ENCODE results near the gene FIBCD1. TPM values are rescaled to one million over a fixed set of nuclear protein-coding genes. Genes with fewer than 3 reads are reported as not detected.

Gene FIBCD1
- total RNA-seq, 2 experiments from 2014 or later: not detected

GRCh38 chr9:130972277-130972956 is 33.4 kb upstream of the FIBCD1 start:
- POLR2A ChIA-PET: no interaction called here
- H3K27ac ChIP-seq (ENCODE audit: low read depth, low read length, poor library complexity, severe bottlenecking): no peak overlapping the region
- no peak overlapping the region for H3K4me2 ChIP-seq (ENCODE audit: low read length)
- BruUV-seq (replicated peaks): no TSS peak
- H2AFZ ChIP-seq (ENCODE audit: low read length): no peak overlapping the region
- H3K4me1 ChIP-seq (ENCODE audit: insufficient read depth, low read length, poor library complexity, severe bottlenecking): no peaks in the 10 kb centered on the region
- no peaks in the 10 kb centered on the region for H4K20me1 ChIP-seq (ENCODE audit: insufficient read depth, low read length)
- no peaks in the 10 kb centered on the region for H3K79me2 ChIP-seq (ENCODE audit: insufficient read depth, low read depth, low read length)
- DNase-seq (ENCODE audit: low spot score): no peak
- no peaks in the 10 kb centered on the region for H3K9me3 ChIP-seq (ENCODE audit: low read length)
- CTCF ChIA-PET (ENCODE audit: unreplicated experiment): no interaction called here
- H3K9me2 ChIP-seq (ENCODE audit: insufficient read depth, low read length): no peaks in the 10 kb centered on the region
- intact Hi-C loops (cut with micrococcal nuclease; ENCODE audit: unreplicated experiment): no loop called here
- no peaks in the 10 kb centered on the region for H3K36me3 ChIP-seq (ENCODE audit: insufficient read depth, low read length)
- TF ChIP-seq EZH2phosphoT487 (IDR thresholded peaks at IDR 0.05; ENCODE audit: borderline replicate concordance, low read depth, low read length): no peak
- TF ChIP-seq, protein P1, sequence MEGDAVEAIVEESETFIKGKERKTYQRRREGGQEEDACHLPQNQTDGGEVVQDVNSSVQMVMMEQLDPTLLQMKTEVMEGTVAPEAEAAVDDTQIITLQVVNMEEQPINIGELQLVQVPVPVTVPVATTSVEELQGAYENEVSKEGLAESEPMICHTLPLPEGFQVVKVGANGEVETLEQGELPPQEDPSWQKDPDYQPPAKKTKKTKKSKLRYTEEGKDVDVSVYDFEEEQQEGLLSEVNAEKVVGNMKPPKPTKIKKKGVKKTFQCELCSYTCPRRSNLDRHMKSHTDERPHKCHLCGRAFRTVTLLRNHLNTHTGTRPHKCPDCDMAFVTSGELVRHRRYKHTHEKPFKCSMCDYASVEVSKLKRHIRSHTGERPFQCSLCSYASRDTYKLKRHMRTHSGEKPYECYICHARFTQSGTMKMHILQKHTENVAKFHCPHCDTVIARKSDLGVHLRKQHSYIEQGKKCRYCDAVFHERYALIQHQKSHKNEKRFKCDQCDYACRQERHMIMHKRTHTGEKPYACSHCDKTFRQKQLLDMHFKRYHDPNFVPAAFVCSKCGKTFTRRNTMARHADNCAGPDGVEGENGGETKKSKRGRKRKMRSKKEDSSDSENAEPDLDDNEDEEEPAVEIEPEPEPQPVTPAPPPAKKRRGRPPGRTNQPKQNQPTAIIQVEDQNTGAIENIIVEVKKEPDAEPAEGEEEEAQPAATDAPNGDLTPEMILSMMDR (conservative IDR thresholded peaks at IDR 0.05; ENCODE audit: low read length): no peak
- no peak overlapping the region for H3K4me3 ChIP-seq (ENCODE audit: low read depth, low read length, poor library complexity, severe bottlenecking)

DNA sequence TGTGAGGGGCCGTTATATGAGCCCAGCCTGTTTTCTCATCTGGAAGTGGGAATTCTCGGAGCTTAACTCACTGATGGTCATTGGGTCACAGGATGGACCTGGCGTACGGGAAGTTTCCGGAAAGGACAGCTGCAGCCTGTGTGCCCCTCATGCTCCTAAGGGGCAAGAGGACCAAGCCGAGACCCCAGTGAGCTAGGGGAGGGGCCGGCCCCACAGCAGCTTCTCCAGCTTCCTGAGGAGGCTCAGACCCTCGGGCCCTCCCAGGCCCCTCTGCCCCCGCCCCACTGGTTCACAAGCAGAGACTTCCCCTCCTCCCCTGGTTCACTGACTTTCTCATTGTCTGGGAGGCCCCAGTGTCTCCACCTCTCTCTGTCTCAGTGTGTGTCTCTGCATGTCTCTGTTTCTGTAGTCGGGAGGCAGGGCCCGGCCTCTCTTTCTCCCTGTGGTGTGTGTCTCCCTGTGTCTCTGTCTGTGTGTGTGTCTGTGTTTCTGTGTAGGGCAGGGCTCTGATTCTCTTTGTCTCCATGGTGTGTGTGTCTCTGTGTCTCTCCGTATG is 32.3 kb upstream of the FIBCD1 start:
- H3K4me1 ChIP-seq (ENCODE audit: insufficient read depth, low read length, poor library complexity, severe bottlenecking): no peaks in the 10 kb centered on the region
- H3K4me2 ChIP-seq (ENCODE audit: low read length): no peak overlapping the region
- H3K79me2 ChIP-seq (ENCODE audit: insufficient read depth, low read depth, low read length): no peaks in the 10 kb centered on the region
- no peak for DNase-seq (ENCODE audit: low spot score)
- no peaks in the 10 kb centered on the region for H3K9me3 ChIP-seq (ENCODE audit: low read length)
- intact Hi-C loops (cut with micrococcal nuclease; ENCODE audit: unreplicated experiment): no loop called here
- H3K4me3 ChIP-seq (ENCODE audit: low read depth, low read length, poor library complexity, severe bottlenecking): no peak overlapping the region
- no peaks in the 10 kb centered on the region for H4K20me1 ChIP-seq (ENCODE audit: insufficient read depth, low read length)
- no peaks in the 10 kb centered on the region for H3K9me2 ChIP-seq (ENCODE audit: insufficient read depth, low read length)
- ChIA-PET POLR2A (no interaction called here), CTCF (ENCODE audit: unreplicated experiment) (no interaction called here)
- TF ChIP-seq, protein P1 (conservative IDR thresholded peaks at IDR 0.05; ENCODE audit: low read length): no peak
- no peak for TF ChIP-seq EZH2phosphoT487 (IDR thresholded peaks at IDR 0.05; ENCODE audit: borderline replicate concordance, low read depth, low read length)
- no peaks in the 10 kb centered on the region for H3K36me3 ChIP-seq (ENCODE audit: insufficient read depth, low read length)
- no TSS peak for BruUV-seq (replicated peaks)
- no peak overlapping the region for H3K27ac ChIP-seq (ENCODE audit: low read depth, low read length, poor library complexity, severe bottlenecking)
- no peak overlapping the region for H2AFZ ChIP-seq (ENCODE audit: low read length)

- CTCF ChIA-PET (ENCODE audit: unreplicated experiment): no interaction called here
- BruUV-seq (replicated peaks): no TSS peak
- no peaks in the 10 kb centered on the region for H3K9me3 ChIP-seq (ENCODE audit: low read length)
These were observed 31.8 kb upstream of the FIBCD1 start for GRCh38 chr9:130970855-130971254.

More at GRCh38 chr9:130970855-130971254, 31.8 kb upstream of the FIBCD1 start:
- intact Hi-C loops (cut with micrococcal nuclease; ENCODE audit: unreplicated experiment): no loop called here
- Histone ChIP-seq H3K27ac (ENCODE audit: low read depth, low read length, poor library complexity, severe bottlenecking) (no peak overlapping the region), H2AFZ (ENCODE audit: low read length) (no peak overlapping the region), H3K36me3 (ENCODE audit: insufficient read depth, low read length) (no peaks in the 10 kb centered on the region), H3K4me1 (ENCODE audit: insufficient read depth, low read length, poor library complexity, severe bottlenecking) (no peaks in the 10 kb centered on the region), H3K79me2 (ENCODE audit: insufficient read depth, low read depth, low read length) (no peaks in the 10 kb centered on the region), H3K4me3 (ENCODE audit: low read depth, low read length, poor library complexity, severe bottlenecking) (no peak overlapping the region), H3K9me2 (ENCODE audit: insufficient read depth, low read length) (no peaks in the 10 kb centered on the region), H3K4me2 (ENCODE audit: low read length) (no peak overlapping the region), H4K20me1 (ENCODE audit: insufficient read depth, low read length) (no peaks in the 10 kb centered on the region)
- DNase-seq (ENCODE audit: low spot score): no peak
- TF ChIP-seq EZH2phosphoT487 (IDR thresholded peaks at IDR 0.05; ENCODE audit: borderline replicate concordance, low read depth, low read length): no peak
- TF ChIP-seq, protein P1 (conservative IDR thresholded peaks at IDR 0.05; ENCODE audit: low read length): no peak
- POLR2A ChIA-PET: no interaction called here

Measured in OCI-LY7 (cell line).